ENCODE data around the gene TRIO.

- no peak for TF ChIP-seq CTCF (optimal IDR thresholded peaks at IDR 0.05 in 1 of 3, IDR thresholded peaks at IDR 0.05 in 1 of 3, conservative IDR thresholded peaks at IDR 0.05 in 1 of 3; ENCODE audit: extremely low read depth in 1 of 3, insufficient read depth in 2 of 3, low read length in 3 of 3)
- TF ChIP-seq EZH2 (IDR thresholded peaks at IDR 0.05; ENCODE audit: low read length) = no peak
Measured at GRCh38 chr5:14447958-14448911, 305.1 kb downstream of the TRIO start.

Data from keratinocyte (primary cell).